Vagina (tissue), 2 donors: Measurements from ENCODE around the gene KIF14. TPM values are rescaled to one million over a fixed set of nuclear protein-coding genes. Genes with fewer than 3 reads are reported as not detected.

Experiments
- DNase-seq, 2 donors: peaks; one replicate each; pipeline ENCODE4 v3.0.0-alpha.2; 2017; ENCODE audit errors: extremely low spot score in 2 of 2
- H3K27ac ChIP-seq: fragments of 200-600 bp; sonication (generic); one replicate; pipeline ENCODE4 v1.5.1; 2019
- H3K27me3 ChIP-seq: fragments of 200-600 bp; sonication (generic); one replicate; pipeline ENCODE4 v1.5.1; 2019
- H3K36me3 ChIP-seq, 2 donors: fragments of 200-600 bp; sonication (generic); one replicate each; pipeline ENCODE4 v1.5.1; 2017 to 2019
- H3K4me1 ChIP-seq: fragments of 200-600 bp; sonication (generic); one replicate; pipeline ENCODE4 v1.5.1; 2019
- H3K4me3 ChIP-seq, 2 donors: fragments of 200-600 bp; sonication (generic); 1 replicate in 1 of 2; 2 replicates in 1 of 2; pipeline ENCODE4 v1.5.1; 2016 to 2019
- H3K9me3 ChIP-seq: fragments of 200-600 bp; sonication (generic); one replicate; pipeline ENCODE4 v1.5.1; 2019
- CTCF ChIP-seq, 3 experiments: fragments of 450-650 bp in 2 of 3; fragments of 200-600 bp in 1 of 3; sonication (generic) in 1 of 3; IDR thresholded peaks; one replicate each; pipeline ENCODE4 v1.5.1; 2017 to 2019; ENCODE audit warnings: antibody characterized with exemption in 3 of 3, mild to moderate bottlenecking in 2 of 3, moderate library complexity in 2 of 3
- POLR2A ChIP-seq, 2 donors: fragments of 450-650 bp; IDR thresholded peaks; one replicate each; pipeline ENCODE4 v1.6.1; 2017; ENCODE audit warnings: antibody characterized with exemption in 2 of 2, mild to moderate bottlenecking in 2 of 2, moderate library complexity in 2 of 2
- POLR2AphosphoS5 ChIP-seq, 2 donors: sonication (generic); formaldehyde crosslinking; IDR thresholded peaks; one replicate each; pipeline ENCODE4 v1.9.0; 2017; ENCODE audit warnings: antibody characterized with exemption in 2 of 2, mild to moderate bottlenecking in 2 of 2, low read depth in 1 of 2; ENCODE audit not compliant: insufficient read depth in 1 of 2
- intact Hi-C: fragments of 100-400 bp; cut with DNase I; formaldehyde crosslinking; loops from one replicate; pipeline ENCODE4 v1.15.1; 2023
- total RNA-seq: library from RNA; depleted of rRNA; stranded (reverse); fragments of >200 nt; gene quantifications from one replicate; pipeline ENCODE4 v1.2.3, GENCODE V29; 2016

The KIF14 gene
- total RNA-seq, 1 donor from 2014 or later = 0.74 TPM

GRCh38 chr1:200610846-200611245 lies 9.7 kb downstream of the KIF14 start:
- H3K4me1 ChIP-seq = no peaks in the 10 kb centered on the region
- H3K27ac ChIP-seq = no peak overlapping the region
- intact Hi-C loops = no loop called here
- no peaks in the 10 kb centered on the region for H3K27me3 ChIP-seq
- H3K4me3 ChIP-seq = no peak overlapping the region
- no peak for DNase-seq
- TF ChIP-seq POLR2AphosphoS5 (IDR thresholded peaks at IDR 0.05; ENCODE audit: insufficient read depth in 1 of 2, low read depth in 1 of 2) = no peak
- TF ChIP-seq POLR2A (IDR thresholded peaks at IDR 0.05) = no peak
- no peak for TF ChIP-seq CTCF (IDR thresholded peaks at IDR 0.05)
- H3K9me3 ChIP-seq = no peaks in the 10 kb centered on the region
- H3K36me3 ChIP-seq = no peaks in the 10 kb centered on the region

- H3K4me3 ChIP-seq = no peak overlapping the region
- intact Hi-C loops = no loop called here
- TF ChIP-seq POLR2AphosphoS5 (IDR thresholded peaks at IDR 0.05; ENCODE audit: insufficient read depth in 1 of 2, low read depth in 1 of 2) (no peak), POLR2A (IDR thresholded peaks at IDR 0.05) (no peak), CTCF (IDR thresholded peaks at IDR 0.05) (no peak)
- no peak for DNase-seq
- H3K4me1 ChIP-seq = no peaks in the 10 kb centered on the region
- no peaks in the 10 kb centered on the region for H3K9me3 ChIP-seq
- H3K27me3 ChIP-seq = no peaks in the 10 kb centered on the region
- H3K27ac ChIP-seq = no peak overlapping the region
- H3K36me3 ChIP-seq = no peaks in the 10 kb centered on the region
These were observed 17.9 kb downstream of the KIF14 start for GRCh38 chr1:200602632-200603031.

GRCh38 chr1:200590001-200590400 lies 30.6 kb downstream of the KIF14 start:
- Histone ChIP-seq H3K4me3 (no peak overlapping the region), H3K27ac (no peak overlapping the region), H3K36me3 (no peaks in the 10 kb centered on the region), H3K9me3 (no peaks in the 10 kb centered on the region), H3K4me1 (no peaks in the 10 kb centered on the region), H3K27me3 (no peaks in the 10 kb centered on the region)
- DNase-seq = no peak
- intact Hi-C loops = no loop called here
- TF ChIP-seq POLR2A (IDR thresholded peaks at IDR 0.05) (no peak), CTCF (IDR thresholded peaks at IDR 0.05) (no peak), POLR2AphosphoS5 (IDR thresholded peaks at IDR 0.05; ENCODE audit: insufficient read depth in 1 of 2, low read depth in 1 of 2) (no peak)

- TF ChIP-seq CTCF (IDR thresholded peaks at IDR 0.05) (no peak), POLR2A (IDR thresholded peaks at IDR 0.05) (no peak), POLR2AphosphoS5 (IDR thresholded peaks at IDR 0.05; ENCODE audit: insufficient read depth in 1 of 2, low read depth in 1 of 2) (no peak)
These were observed 31.9 kb downstream of the KIF14 start for GRCh38 chr1:200588698-200589097.

GRCh38 chr1:200564319-200564718 lies 56.2 kb downstream of the KIF14 start:
- no peak overlapping the region for H3K4me3 ChIP-seq
- no peaks in the 10 kb centered on the region for H3K4me1 ChIP-seq
- no peaks in the 10 kb centered on the region for H3K9me3 ChIP-seq
- no peak for DNase-seq
- no peaks in the 10 kb centered on the region for H3K27me3 ChIP-seq
- intact Hi-C loops = no loop called here
- TF ChIP-seq POLR2AphosphoS5 (IDR thresholded peaks at IDR 0.05; ENCODE audit: insufficient read depth in 1 of 2, low read depth in 1 of 2) (no peak), POLR2A (IDR thresholded peaks at IDR 0.05) (no peak), CTCF (IDR thresholded peaks at IDR 0.05) (no peak)
- no peak overlapping the region for H3K27ac ChIP-seq
- H3K36me3 ChIP-seq = no peaks in the 10 kb centered on the region

More at GRCh38 chr1:200588698-200589097, 31.9 kb downstream of the KIF14 start:
- intact Hi-C loops = no loop called here
- no peaks in the 10 kb centered on the region for H3K9me3 ChIP-seq
- no peak for DNase-seq
- H3K27me3 ChIP-seq = no peaks in the 10 kb centered on the region
- H3K4me3 ChIP-seq = no peak overlapping the region
- H3K36me3 ChIP-seq = no peaks in the 10 kb centered on the region
- no peak overlapping the region for H3K27ac ChIP-seq
- no peaks in the 10 kb centered on the region for H3K4me1 ChIP-seq
